SW480 (cell line): ENCODE results near the gene AMBRA1.

Experiments
- DNase-seq: peaks from one replicate; pipeline ENCODE4 v3.0.0-alpha.2; 2016; ENCODE audit warnings: low spot score

The AMBRA1 gene

GRCh38 chr11:46397526-46397925 lies 196.3 kb downstream of the AMBRA1 start:
- DNase-seq: no peak

- no peak for DNase-seq
These were observed 200.1 kb downstream of the AMBRA1 start for GRCh38 chr11:46393759-46394158.

GRCh38 chr11:46393231-46393616 lies 200.6 kb downstream of the AMBRA1 start:
- DNase-seq: no peak

- peak; percentile 76 for DNase-seq
These were observed 201.2 kb downstream of the AMBRA1 start for GRCh38 chr11:46392421-46393230.

DNA sequence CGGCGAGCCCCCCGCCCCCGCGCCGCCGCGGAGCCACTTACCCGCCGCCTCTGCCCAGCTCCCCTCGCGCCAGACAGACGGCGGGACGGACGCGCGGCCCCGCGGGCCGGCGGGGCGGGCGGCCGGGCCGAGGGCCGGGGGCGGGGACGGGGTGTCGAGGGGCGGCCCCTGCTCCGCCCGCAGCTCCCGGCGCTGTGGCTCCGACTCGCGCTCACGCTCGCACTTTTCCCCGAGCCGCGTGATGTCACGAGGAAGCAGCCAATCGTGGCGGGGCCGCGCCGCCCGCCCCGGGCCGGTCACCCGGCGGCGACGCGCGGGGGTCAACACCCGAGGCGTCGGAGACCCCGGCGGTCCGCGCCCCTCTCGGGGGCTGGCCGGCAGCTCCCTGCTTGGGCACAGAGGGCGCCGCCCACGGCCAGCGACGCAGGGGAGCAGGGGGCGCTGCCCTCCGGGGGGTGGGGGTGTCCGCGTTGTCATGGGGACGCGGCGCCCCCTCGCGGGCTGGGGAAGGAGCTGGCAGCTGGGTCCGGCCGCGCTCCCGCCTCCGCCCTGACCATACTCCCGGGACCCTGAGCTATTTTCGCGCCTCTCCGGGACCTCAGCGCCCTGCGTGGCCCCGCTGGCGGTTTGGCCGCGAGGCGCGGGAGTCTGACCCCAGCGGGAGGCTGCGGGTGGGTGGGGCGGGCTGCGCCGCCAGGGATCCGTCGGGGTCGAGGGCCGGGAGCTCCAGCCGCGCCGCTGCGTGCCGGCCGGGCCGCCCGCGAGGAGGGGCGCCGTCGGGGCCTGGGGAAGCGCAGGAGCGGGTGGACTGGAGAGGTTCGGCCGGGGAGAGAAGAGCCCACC lies 202.0 kb downstream of the AMBRA1 start, which contains the start of gene CHRM4:
CHRM4 (minus strand) TSS at position 199 of the 843 bp plus-strand sequence. CDS start 5,219 bp downstream, outside the sequence.
- DNase-seq: peak; percentile 46

DNA sequence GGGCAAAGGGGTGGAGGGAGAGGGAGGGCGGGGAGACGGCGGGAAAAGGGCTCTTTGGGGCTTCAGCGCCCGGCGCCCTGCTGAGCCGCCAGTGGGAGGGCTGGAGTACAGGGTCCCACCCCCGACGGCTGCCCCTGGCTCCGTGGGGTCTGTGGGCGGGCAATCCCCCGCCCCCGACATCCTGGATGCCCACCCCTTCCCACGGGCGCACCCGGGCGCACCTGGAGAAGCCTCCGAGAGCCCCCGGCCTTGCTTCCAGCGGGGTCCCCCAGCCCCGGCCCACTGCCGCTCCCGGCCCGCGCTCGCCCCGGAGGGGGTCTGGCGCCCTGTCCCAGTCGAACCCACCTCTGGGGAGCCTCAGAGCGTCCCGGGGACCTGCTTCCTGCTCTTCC lies 202.6 kb downstream of the AMBRA1 start:
- DNase-seq: no peak

DNA sequence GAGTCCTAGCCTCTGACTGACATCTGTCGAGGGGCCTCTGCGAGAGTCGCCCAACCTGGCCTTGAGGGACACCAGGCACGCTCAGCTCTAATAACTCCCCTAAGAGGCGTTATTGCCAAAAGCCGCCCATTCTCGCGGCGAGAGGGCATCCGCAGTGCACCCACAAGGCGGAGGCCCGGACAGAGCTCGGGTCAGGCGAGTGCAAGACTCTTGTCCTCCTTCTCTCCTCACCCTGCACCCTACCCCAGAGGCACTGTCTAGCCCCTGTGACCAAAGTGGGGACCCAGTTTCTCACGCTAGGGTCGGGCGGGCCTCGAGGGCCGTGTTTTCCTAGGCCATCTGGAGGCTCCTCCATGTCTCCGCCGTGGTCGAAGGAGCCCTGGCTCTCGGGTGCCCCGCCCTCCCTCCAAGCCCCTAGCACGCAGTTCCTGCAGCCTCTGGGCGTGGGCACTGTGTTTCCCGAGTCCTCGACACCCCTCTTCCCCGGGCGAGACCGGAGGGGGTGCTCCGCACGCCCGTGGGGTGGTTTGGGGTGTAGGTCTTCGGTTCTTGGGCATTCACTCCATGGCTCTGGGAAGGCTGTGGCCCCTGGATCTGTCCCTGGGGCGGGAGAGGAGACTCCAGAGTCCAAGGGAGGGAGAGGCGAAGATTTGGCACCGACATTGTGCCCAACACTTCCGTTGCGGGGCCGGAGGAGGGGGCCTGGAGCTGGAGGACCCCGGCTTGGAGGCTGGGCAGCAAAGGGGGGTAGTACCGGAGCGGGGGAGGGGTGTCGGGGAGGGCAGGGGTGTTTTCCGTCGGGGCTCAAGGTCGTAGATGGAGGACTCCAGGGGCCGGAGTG lies 203.3 kb downstream of the AMBRA1 start:
- no peak for DNase-seq

DNA sequence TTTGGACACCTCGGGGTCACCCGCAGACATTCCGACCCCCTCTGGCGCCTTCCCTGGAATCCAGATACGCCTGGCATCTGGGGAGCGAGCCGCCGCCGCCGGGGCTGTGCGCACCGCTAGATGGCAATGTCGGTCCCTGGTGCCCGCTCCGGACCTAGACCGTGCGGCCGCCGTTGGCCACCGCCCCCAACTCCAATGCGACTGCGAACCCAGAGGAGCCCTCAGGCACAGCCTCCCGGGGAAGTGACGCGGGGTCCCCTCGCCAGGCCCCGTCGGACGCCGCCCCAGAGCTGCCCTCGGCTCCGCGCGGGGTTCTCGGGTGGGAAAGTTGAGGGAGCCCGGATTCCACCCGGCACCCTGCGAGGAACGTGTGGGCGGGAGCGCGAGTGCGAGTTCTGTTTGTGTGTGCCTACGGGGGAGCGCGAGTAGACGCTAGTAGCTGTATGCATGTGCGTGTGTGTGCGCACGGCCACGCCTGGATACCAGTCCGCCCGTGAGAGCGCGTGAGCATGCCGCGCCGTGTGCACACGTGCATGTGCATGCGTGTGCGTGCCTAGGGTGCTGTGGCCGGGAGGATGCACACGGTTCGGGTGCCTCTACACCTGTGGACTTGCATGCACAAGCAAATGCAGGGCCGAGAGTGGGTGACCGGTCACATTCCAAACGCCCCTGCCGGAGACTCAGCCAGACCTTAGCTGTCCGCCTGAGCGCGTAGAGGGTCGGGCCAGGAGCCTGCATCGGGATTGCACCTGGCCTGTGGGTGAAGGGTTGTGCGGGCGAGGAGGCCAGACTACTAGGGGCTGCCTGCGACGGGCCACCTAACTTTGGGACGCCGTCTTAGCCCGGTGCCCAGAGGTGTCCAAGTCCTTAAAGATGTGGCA lies 204.1 kb downstream of the AMBRA1 start:
- peak; percentile 76 for DNase-seq

- DNase-seq: no peak
These were observed 205.0 kb downstream of the AMBRA1 start for GRCh38 chr11:46388619-46389449.

DNA sequence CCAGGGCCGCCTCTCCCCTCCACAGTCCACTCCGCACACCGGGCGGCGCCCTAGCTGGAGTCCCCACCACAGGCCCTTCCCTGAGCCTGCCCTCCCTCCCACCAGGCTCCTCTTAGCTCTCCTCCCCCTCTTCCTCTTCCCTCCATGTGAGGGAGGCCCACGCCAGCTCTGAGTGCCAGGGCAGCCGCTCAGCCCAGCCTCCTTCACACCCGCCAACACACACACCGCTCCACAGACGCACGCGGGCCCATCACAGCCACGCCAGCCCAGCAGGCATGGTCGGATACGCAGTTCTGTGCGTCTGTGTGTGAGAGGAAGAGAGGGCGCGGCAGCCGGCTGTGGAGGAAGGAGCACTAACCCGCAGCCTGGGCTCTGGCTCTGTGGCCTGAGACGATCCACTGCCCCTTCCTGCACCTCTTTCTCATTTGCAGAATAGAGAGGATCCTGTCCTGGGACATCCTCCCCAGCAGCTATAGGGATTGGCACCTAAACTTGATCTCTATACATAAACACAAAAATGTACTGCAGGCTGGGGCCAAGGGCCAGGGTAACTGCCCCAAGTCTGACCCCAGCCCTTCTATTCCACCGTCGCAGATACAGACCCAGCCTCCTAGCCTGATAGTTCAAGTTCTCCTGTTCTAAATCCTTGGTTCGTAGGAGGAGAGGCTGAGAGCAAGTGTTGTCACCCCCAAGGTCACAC lies 205.8 kb downstream of the AMBRA1 start:
- DNase-seq: no peak

DNA sequence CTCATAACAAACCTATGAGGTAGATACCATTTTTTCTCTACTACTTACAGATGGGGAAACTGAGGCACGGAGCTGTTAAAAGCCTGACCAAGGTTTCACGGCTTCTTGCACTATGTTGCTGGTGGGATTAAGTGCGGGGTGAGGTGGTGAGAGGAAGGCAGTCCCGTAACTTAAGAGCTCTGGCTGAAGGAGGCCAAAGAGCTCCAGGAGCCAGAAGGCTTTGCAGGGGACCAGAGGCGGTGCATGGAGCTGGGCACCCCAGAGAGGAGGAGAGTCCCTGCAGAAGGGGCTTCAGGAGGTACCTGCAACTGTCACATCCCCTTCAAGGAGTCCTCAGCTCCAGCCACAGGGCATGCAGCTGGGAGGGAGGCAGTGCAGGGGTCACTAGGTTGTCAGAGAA lies 206.4 kb downstream of the AMBRA1 start:
- DNase-seq: no peak

- DNase-seq: peak; percentile 67
These were observed 207.1 kb downstream of the AMBRA1 start for GRCh38 chr11:46386674-46387073.

DNA sequence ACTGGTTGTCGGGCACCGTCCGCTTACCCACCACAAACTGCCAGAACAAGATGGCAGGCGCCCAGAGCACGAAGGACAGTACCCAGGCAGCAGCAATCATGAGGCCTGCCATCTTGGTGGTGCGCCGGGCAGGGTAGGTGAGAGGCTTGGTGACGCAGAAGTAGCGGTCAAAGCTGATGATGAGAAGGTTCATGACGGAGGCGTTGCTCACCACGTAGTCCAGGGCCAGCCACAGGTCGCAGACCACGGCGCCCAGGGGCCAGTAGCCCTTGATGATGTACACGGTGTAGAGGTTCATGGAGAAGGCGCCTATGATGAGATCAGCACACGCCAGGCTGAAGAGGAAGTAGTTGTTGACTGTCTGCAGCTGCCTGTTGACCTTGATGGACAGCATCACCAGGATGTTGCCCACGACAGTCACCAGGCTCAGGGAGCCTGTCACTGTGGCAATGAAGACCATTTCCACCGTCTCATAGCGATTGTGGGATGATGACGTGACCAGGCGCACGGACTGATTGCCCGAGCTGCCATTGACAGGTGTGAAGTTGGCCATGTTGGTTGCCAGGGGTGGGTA lies 207.7 kb downstream of the AMBRA1 start:
- DNase-seq: no peak

DNA sequence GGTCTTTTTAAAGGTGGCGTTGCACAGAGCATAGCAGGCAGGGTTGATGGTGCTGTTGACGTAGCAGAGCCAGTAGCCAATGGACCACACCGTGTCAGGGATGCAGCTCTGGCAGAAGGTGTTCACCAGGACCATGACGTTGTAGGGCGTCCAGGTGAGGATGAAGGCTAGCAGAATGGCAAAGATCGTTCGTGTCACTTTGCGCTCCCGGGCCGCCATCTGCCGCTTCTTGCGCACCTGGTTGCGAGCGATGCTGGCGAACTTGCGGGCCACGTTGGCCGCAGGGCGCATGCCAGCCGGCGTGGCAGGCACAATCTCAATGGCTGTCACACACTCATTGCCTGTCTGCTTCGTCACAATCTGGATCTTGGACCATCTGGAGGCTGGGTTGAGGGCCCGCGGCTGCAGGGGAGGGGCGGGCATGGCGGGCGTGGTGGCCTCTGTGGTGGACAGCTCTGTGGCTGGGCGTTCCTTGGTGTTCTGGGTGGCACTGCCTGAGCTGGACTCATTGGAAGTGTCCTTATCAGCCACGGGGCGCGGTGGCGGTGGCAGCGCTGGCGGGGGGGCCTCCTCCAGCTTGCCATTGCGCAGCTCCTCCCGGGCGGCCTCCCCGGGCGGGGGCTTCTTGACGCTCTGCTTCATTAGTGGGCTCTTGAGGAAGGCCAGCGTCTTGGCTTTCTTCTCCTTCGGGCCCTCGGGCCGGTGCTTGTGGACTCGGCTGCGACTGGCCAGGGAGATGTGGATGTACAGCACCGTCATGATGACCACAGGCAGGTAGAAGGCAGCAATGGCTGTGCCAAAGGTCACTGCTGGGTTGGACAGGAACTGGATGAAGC lies 208.4 kb downstream of the AMBRA1 start:
- DNase-seq: no peak

DNA sequence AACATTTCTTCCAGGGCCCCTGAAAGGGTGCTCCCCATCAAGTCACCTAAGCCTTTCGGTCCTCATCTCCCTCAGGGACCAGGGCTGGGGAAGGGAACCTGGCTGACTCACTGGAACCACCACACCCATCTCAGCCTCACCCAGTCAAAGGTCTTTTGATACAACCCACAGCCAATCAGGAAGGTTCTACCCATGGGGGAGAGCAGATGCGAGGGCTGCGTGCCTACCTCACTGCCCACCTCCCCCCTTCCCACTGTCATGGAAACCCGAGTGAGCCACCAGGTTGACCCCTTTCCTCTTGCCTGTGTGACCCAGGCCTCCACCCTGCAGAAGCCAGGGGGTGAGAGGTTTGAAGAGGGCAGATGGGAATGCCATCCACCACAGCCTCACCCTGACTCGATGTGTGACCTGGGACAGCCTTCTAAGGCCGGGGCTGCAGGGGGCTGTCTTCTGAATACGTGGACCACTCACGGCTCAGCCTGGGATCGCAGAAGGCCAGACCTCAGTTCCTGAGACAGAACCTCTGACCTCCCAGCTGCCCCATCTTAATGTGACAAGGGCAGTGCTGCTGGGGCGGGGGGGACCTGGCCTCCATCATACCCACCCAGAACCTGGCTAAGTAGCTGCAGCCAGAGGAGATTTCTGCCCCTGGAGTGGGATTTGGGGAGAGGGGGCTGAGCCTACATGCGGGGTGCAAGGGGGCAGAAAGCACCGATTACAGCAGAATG lies 209.7 kb downstream of the AMBRA1 start:
- peak; percentile 82 for DNase-seq

- DNase-seq: no peak
These were observed 210.4 kb downstream of the AMBRA1 start for GRCh38 chr11:46383404-46383758.

- DNase-seq: peak; percentile 68
These were observed 211.0 kb downstream of the AMBRA1 start for GRCh38 chr11:46382646-46383403.
